ENCODE results near the gene EEF2K. TPM values are rescaled to one million over a fixed set of nuclear protein-coding genes. Genes with fewer than 3 reads are reported as not detected.

The EEF2K gene
- total and polyA plus RNA-seq, 2 of the 13 experiments (the other 11 are each of a cell fraction or from before 2014, with no cell fraction given) = 22.0 to 23.8 TPM

- peaks cover 2 to 8% of the 10 kb centered on the region in 2 experiments; a peak in 3 of 5 replicates for H3K27me3 ChIP-seq (ENCODE audit: control insufficient read depth in 1 of 2, insufficient read depth in 2 of 2, low read length in 2 of 2)
- POLR2A ChIA-PET = no interaction called here
- CTCF ChIA-PET (ENCODE audit: low intra/inter-chr PET ratio, low total read pairs) = interaction anchor here (0.8 to 1.3 kb wide), 2 partner anchors 105 to 117 kb away, joined by 3 read pairs; no protein-coding TSS in a partner anchor
- in situ Hi-C loops (cut with HindIII; ENCODE audit: extremely low pct_ligation_motif_present, low pct_unique_long_range_greater_than_20kb) = no loop called here
- 65% methylated on average over 5 of the region's 5 CpGs for WGBS (ENCODE audit: low lambda C conversion rate)
- ATAC-seq (no peak), FAIRE-seq (no peak), DNase-seq (ENCODE audit: low spot score) (no peak)
- no peak overlapping the region for H3K27ac ChIP-seq (ENCODE audit: extremely low read length, insufficient read depth, low read length)
- H3K4me2 ChIP-seq (ENCODE audit: low read depth, low read length) = no peak overlapping the region
- peaks cover 12% of the 10 kb centered on the region for H3K4me1 ChIP-seq (ENCODE audit: insufficient read depth, low read length)
- no peaks in the 10 kb centered on the region for H4K20me1 ChIP-seq (ENCODE audit: insufficient read depth, low read length)
- no peak overlapping the region for H3K9ac ChIP-seq (ENCODE audit: insufficient read depth, low read depth, low read length)
- H3K4me3 ChIP-seq (replicated peaks in 1 of 3; ENCODE audit: insufficient read depth in 1 of 3, low read depth in 2 of 3, low read length in 3 of 3) = no peak overlapping the region
- TF ChIP-seq ZFP82 (CRISPR knock-in tag; IDR thresholded peaks at IDR 0.05; ENCODE audit: borderline replicate concordance) = no peak
- TF ChIP-seq ATRX (CRISPR knock-in tag; IDR thresholded peaks at IDR 0.05; ENCODE audit: borderline replicate concordance) = no peak
- TF ChIP-seq ZNF432 (CRISPR knock-in tag; IDR thresholded peaks at IDR 0.05; ENCODE audit: borderline replicate concordance) = no peak
- no peak for TF ChIP-seq ISL2 (CRISPR knock-in tag; IDR thresholded peaks at IDR 0.05)
- TF ChIP-seq ZNF207 (IDR thresholded peaks at IDR 0.05; ENCODE audit: borderline replicate concordance) = no peak
- TF ChIP-seq REST (IDR thresholded peaks at IDR 0.05; ENCODE audit: borderline replicate concordance in 1 of 2, low read depth in 1 of 2, low read length in 2 of 2) = no peak
- TF ChIP-seq CEBPG (CRISPR knock-in tag; IDR thresholded peaks at IDR 0.05) = no peak
- no peak for TF ChIP-seq KAT8 (CRISPR knock-in tag; IDR thresholded peaks at IDR 0.05)
- no peak for TF ChIP-seq TFE3 (CRISPR knock-in tag; IDR thresholded peaks at IDR 0.05)
- TF ChIP-seq ZNF503 (CRISPR knock-in tag; IDR thresholded peaks at IDR 0.05) = no peak
- no peak for TF ChIP-seq DRAP1 (CRISPR knock-in tag; IDR thresholded peaks at IDR 0.05)
- TF ChIP-seq ZNF704 (CRISPR knock-in tag; IDR thresholded peaks at IDR 0.05; ENCODE audit: borderline replicate concordance) = no peak
- TF ChIP-seq HIVEP1 (CRISPR knock-in tag; IDR thresholded peaks at IDR 0.05) = no peak
- TF ChIP-seq ZNF569 (CRISPR knock-in tag; IDR thresholded peaks at IDR 0.05; ENCODE audit: borderline replicate concordance) = no peak
- no peak for TF ChIP-seq ZNF639 (CRISPR knock-in tag; conservative IDR thresholded peaks at IDR 0.05)
- no peaks in the 10 kb centered on the region for H3K36me3 ChIP-seq (replicated peaks in 1 of 2; ENCODE audit: control insufficient read depth in 1 of 2, insufficient read depth in 2 of 2, low read length in 2 of 2)
- no peaks in the 10 kb centered on the region for H3K79me2 ChIP-seq (ENCODE audit: insufficient read depth, low read length)
- H2AFZ ChIP-seq (ENCODE audit: low read length) = no peak overlapping the region
- no peaks in the 10 kb centered on the region for H3K9me3 ChIP-seq (ENCODE audit: low read length)
- no TSS peak for BruUV-seq (replicated peaks)
- intact Hi-C loops (cut with micrococcal nuclease; ENCODE audit: unreplicated experiment) = no loop called here
These were observed 22.7 kb upstream of the EEF2K start for GRCh38 chr16:22183335-22183734.

Data from HepG2 (cell line).